Stomach (tissue), 4 donors: ENCODE measurements around the gene SDR42E2.

ENCODE experiments used
- EP300 ChIP-seq: sonication (generic); formaldehyde crosslinking; IDR thresholded peaks from one replicate; pipeline ENCODE4 v1.6.1; 2017; ENCODE audit warnings: antibody characterized with exemption
- POLR2A ChIP-seq, 4 donors: fragments of 450-650 bp; IDR thresholded peaks; one replicate each; pipeline ENCODE4 v1.6.1; 2016; ENCODE audit warnings: antibody characterized with exemption in 4 of 4, control low read depth in 2 of 4, mild to moderate bottlenecking in 1 of 4, moderate library complexity in 1 of 4
- POLR2AphosphoS5 ChIP-seq, 3 donors: sonication (generic); formaldehyde crosslinking; IDR thresholded peaks; one replicate each; pipeline ENCODE4 v1.6.1; 2016; ENCODE audit warnings: antibody characterized with exemption in 3 of 3
- TF ChIP-seq, protein P1 (sequence below), 7 experiments: fragments of 450-650 bp in 4 of 7; fragments of 200-600 bp in 3 of 7; sonication (generic) in 3 of 7; IDR thresholded peaks; one replicate each; pipeline ENCODE4 v1.5.1; 2016 to 2019; ENCODE audit warnings: antibody characterized with exemption in 7 of 7, control low read depth in 2 of 7, mild to moderate bottlenecking in 1 of 7

DNA sequence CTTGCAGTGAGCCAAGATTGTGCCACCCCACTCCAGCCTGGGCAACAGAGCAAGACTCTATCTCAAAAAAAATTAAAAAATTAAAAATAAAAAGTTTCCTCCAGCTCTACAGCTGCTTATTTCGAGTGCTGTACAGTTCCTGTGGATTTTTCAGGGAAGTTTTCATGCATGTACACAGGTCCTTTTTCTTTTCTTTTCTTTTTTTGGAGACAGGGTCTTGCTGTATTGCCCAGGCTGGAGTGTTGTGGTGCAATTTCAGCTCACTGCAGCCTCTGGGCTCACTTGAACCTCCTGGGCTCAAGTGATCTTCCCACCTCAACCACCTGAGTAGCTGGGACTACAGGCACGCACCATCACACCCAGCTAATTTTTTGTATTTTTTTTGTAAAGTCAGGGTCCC lies 59.7 kb downstream of the SDR42E2 start:
- TF ChIP-seq, protein P1, sequence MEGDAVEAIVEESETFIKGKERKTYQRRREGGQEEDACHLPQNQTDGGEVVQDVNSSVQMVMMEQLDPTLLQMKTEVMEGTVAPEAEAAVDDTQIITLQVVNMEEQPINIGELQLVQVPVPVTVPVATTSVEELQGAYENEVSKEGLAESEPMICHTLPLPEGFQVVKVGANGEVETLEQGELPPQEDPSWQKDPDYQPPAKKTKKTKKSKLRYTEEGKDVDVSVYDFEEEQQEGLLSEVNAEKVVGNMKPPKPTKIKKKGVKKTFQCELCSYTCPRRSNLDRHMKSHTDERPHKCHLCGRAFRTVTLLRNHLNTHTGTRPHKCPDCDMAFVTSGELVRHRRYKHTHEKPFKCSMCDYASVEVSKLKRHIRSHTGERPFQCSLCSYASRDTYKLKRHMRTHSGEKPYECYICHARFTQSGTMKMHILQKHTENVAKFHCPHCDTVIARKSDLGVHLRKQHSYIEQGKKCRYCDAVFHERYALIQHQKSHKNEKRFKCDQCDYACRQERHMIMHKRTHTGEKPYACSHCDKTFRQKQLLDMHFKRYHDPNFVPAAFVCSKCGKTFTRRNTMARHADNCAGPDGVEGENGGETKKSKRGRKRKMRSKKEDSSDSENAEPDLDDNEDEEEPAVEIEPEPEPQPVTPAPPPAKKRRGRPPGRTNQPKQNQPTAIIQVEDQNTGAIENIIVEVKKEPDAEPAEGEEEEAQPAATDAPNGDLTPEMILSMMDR (IDR thresholded peaks at IDR 0.05) = no peak
- TF ChIP-seq POLR2A (IDR thresholded peaks at IDR 0.05) (no peak), EP300 (no peak), POLR2AphosphoS5 (IDR thresholded peaks at IDR 0.05) (no peak)
